Heart left ventricle (tissue), 16 donors: ENCODE results near the gene PGGHG. TPM values are rescaled to one million over a fixed set of nuclear protein-coding genes. Genes with fewer than 3 reads are reported as not detected.

ENCODE experiments used
- ATAC-seq, 4 donors: fragments of 200-7000 bp; cut with Tn5 transposase; one replicate each; pipeline ENCODE4 v1.9.1; 2020 to 2022; ENCODE audit warnings: moderate library complexity in 4 of 4, mild to moderate bottlenecking in 3 of 4, moderate number of reproducible peaks in 1 of 4
- DNase-seq, 5 donors: peaks; one replicate each; pipeline ENCODE4 v3.0.0-alpha.2; 2020
- H3K27ac ChIP-seq, 12 donors: fragments of 200-600 bp; sonication (generic) in 4 of 12; one replicate each; pipeline versions ENCODE4 v1.5.0 to v1.8.0; 2016 to 2022; ENCODE audit warnings: mild to moderate bottlenecking in 2 of 12
- H3K27me3 ChIP-seq, 9 donors: fragments of 200-600 bp; sonication (generic) in 2 of 9; one replicate each; pipeline versions ENCODE4 v1.5.1 to v1.8.0; 2016 to 2022; ENCODE audit warnings: mild to moderate bottlenecking in 3 of 9
- H3K36me3 ChIP-seq, 9 donors: fragments of 200-600 bp; sonication (generic) in 2 of 9; one replicate each; pipeline versions ENCODE4 v1.5.0 to v1.8.0; 2018 to 2022; ENCODE audit warnings: mild to moderate bottlenecking in 2 of 9
- H3K4me1 ChIP-seq, 12 donors: fragments of 200-600 bp; sonication (generic) in 4 of 12; one replicate each; pipeline versions ENCODE4 v1.5.0 to v1.8.0; 2016 to 2022; ENCODE audit warnings: mild to moderate bottlenecking in 3 of 12
- H3K4me3 ChIP-seq, 12 donors: fragments of 200-600 bp; sonication (generic) in 4 of 12; one replicate each; pipeline versions ENCODE4 v1.5.0 to v1.8.0; 2017 to 2022; ENCODE audit warnings: mild to moderate bottlenecking in 9 of 12, moderate library complexity in 4 of 12
- H3K9me3 ChIP-seq, 12 donors: fragments of 200-600 bp; sonication (generic) in 4 of 12; one replicate each; pipeline versions ENCODE4 v1.5.0 to v1.8.0; 2016 to 2022; ENCODE audit warnings: mild to moderate bottlenecking in 1 of 12
- CTCF ChIP-seq, 12 donors: fragments of 200-600 bp; sonication (generic) in 4 of 12; IDR thresholded peaks; one replicate each; pipeline versions ENCODE4 v1.5.0 to v1.8.0; 2018 to 2022; ENCODE audit warnings: antibody characterized with exemption in 12 of 12, mild to moderate bottlenecking in 5 of 12
- POLR2A ChIP-seq, 2 donors: fragments of 450-650 bp; IDR thresholded peaks; one replicate each; pipeline ENCODE4 v1.6.1; 2017; ENCODE audit warnings: antibody characterized with exemption in 2 of 2, mild to moderate bottlenecking in 2 of 2, moderate library complexity in 2 of 2
- WGBS, 4 donors: extraction: QIAGEN DNeasy Blood & Tissue Kit in 2 of 4; methylation state at CpG; one replicate each; pipeline versions ENCODE4 v1.1.5 to v1.1.7; 2013 to 2018; 5-methylcytosine and 5-hydroxymethylcytosine counted together
- intact Hi-C, 10 donors: fragments of 100-400 bp; cut with DNase I; formaldehyde crosslinking; loops; one replicate each; pipeline versions ENCODE4 v1.11.1 to v1.14.2; 2022
- polyA plus RNA-seq, 2 donors: library from polyadenylated mRNA; stranded (reverse); fragments of 200-250 nt; gene quantifications; one replicate each; pipeline ENCODE4 v1.2.3, GENCODE V29; 2013
- total RNA-seq, 9 donors: library from RNA; depleted of rRNA in 2 of 9; stranded (reverse); fragments of >200 nt in 2 of 9; fragmentation: NEBNext Ultra II Directional in 3 of 9; extraction: Animal tissue kit (Norgen Biotek cat#: 25700) in 3 of 9; gene quantifications; one replicate each; pipeline versions ENCODE4 v1.1.0 to v1.2.4, GENCODE V29; 2016 to 2023
- donor health status: ischemic (EF 13 %, LVEDD 7.1; RV severe dilation, severe dysfunction).
- donor health status: healthy with polysubstance abuse.
- donor health status: DM: no; HTN: yes; CAD: no.
- donor health status: DM: no; HTN: no; CAD: no.
- donor health status: ischemic (EF 25% LVEDD 6.9; RV normal size, moderate dysfunction).
- donor health status: ischemic (EF 25% LVEDD 5.7; RV mildly dilated, moderate dysfunction).
- donor health status: healthy.
- donor health status: DM: yes; HTN: yes; CAD: no.
- donor health status: ischemic (EF 35%, LVEDD 5.7; RV mildly dilated, moderate dysfunction).
- donor health status: nonischemic (EF 11% LVEDD 7.7; RV severe dilation, severe dysfunction).
- donor health status: DM: yes; HTN: yes; CAD: no.
- donor health status: PGD.
- donor health status: ischemic (EF 29% LVEDD 5.4; RV normal size, mild dysfunction).
- donor health status: nonischemic (EF 23%, LVEDD 6.1; RV moderate dilation, normal function).

Gene PGGHG
- total and polyA plus RNA-seq, 11 donors = 4.5 to 15.7 (median 6.4) TPM

- DNase-seq = peak in 3 of 5 donors; percentile 14 to 54 (median 23)
- H3K4me1 ChIP-seq = peaks cover 0 to 24% (median 12%) of the 10 kb centered on the region in 12 donors
- no peaks in the 10 kb centered on the region for H3K9me3 ChIP-seq
- peaks cover 0 to 13% (median 5%) of the 10 kb centered on the region in 9 donors for H3K27me3 ChIP-seq
- TF ChIP-seq POLR2A (IDR thresholded peaks at IDR 0.05) (no peak), CTCF (IDR thresholded peaks at IDR 0.05) (no peak)
- H3K4me3 ChIP-seq = no peak overlapping the region
- intact Hi-C loops = loop anchor here in 2 of 10 donors (5.0 to 10.0 kb wide), 2 partner anchors 39 to 87 kb away; partner anchors contain the start of genes BET1L (in 1 of the 2) and RIC8A (in 1 of the 2)
- no peak overlapping the region for H3K27ac ChIP-seq
- H3K36me3 ChIP-seq = peaks cover 0 to 9% (median 0%) of the 10 kb centered on the region in 9 donors
- no peak for ATAC-seq
- 88 to 91% (median 89%) methylated on average over 35 to 44 of the region's 44 CpGs for WGBS, 4 donors
These were observed 2.6 kb downstream of the PGGHG start for GRCh38 chr11:291281-292210.

- Histone ChIP-seq H3K27ac (no peak overlapping the region), H3K4me1 (peaks cover 0 to 28% (median 12%) of the 10 kb centered on the region in 12 donors), H3K36me3 (peaks cover 0 to 9% (median 0%) of the 10 kb centered on the region in 9 donors), H3K9me3 (no peaks in the 10 kb centered on the region), H3K4me3 (no peak overlapping the region), H3K27me3 (peaks cover 0 to 8% (median 5%) of the 10 kb centered on the region in 9 donors)
- TF ChIP-seq POLR2A (IDR thresholded peaks at IDR 0.05) (no peak), CTCF (IDR thresholded peaks at IDR 0.05) (no peak)
- ATAC-seq (no peak), DNase-seq (peak in 3 of 5 donors; percentile 24 to 49 (median 24))
- WGBS, 4 donors = 84 to 95% (median 93%) methylated on average over 21 to 29 of the region's 29 CpGs
- intact Hi-C loops = loop anchor here in 2 of 10 donors (5.0 to 10.0 kb wide), 2 partner anchors 40 to 88 kb away; partner anchors contain the start of genes BET1L (in 1 of the 2) and RIC8A (in 1 of the 2)
These were observed 3.5 kb downstream of the PGGHG start for GRCh38 chr11:292211-293121.

GRCh38 chr11:293271-293851, 4.4 kb downstream of the PGGHG start:
- peak in 2 of 5 donors; percentile 8 to 63 for DNase-seq
- WGBS, 4 donors = 75 to 97% (median 84%) methylated on average over 6 to 18 of the region's 18 CpGs
- intact Hi-C loops = loop anchor here in 2 of 10 donors (5.0 to 10.0 kb wide), 2 partner anchors 41 to 89 kb away; partner anchors contain the start of genes BET1L (in 1 of the 2) and RIC8A (in 1 of the 2)

More at GRCh38 chr11:293271-293851, 4.4 kb downstream of the PGGHG start:
- no peaks in the 10 kb centered on the region for H3K9me3 ChIP-seq
- no peak overlapping the region for H3K27ac ChIP-seq
- H3K36me3 ChIP-seq = peaks cover 0 to 9% (median 0%) of the 10 kb centered on the region in 9 donors
- H3K27me3 ChIP-seq = peaks cover 0 to 9% (median 2%) of the 10 kb centered on the region in 9 donors
- no peak overlapping the region for H3K4me3 ChIP-seq
- peaks cover 0 to 30% (median 8%) of the 10 kb centered on the region in 12 donors for H3K4me1 ChIP-seq
- TF ChIP-seq CTCF (IDR thresholded peaks at IDR 0.05) (no peak), POLR2A (IDR thresholded peaks at IDR 0.05) (no peak)
- no peak for ATAC-seq
